Neural cell (in vitro differentiated cells): Measurements from ENCODE around the gene CAST. TPM values are rescaled to one million over a fixed set of nuclear protein-coding genes. Genes with fewer than 3 reads are reported as not detected.

Experiments
- H2AFZ ChIP-seq: fragments of 200-600, 300-800 bp; sonication (generic), shearing (Covaris generic); 2 replicates; pipeline ENCODE4 v1.6.0; 2014; ENCODE audit warnings: low read depth, mild to moderate bottlenecking, antibody characterized with exemption, low read length, moderate library complexity
- H3F3A ChIP-seq: fragments of 200-600 bp; shearing (Covaris generic); 2 replicates; pipeline ENCODE4 v1.6.1; 2016; ENCODE audit warnings: mild to moderate bottlenecking, moderate library complexity, mixed read lengths, antibody characterized with exemption, low read length; ENCODE audit not compliant: insufficient read depth, poor library complexity, severe bottlenecking
- H3K27ac ChIP-seq: fragments of 200-600, 300-800 bp; sonication (generic), shearing (Covaris generic); 2 replicates; pipeline ENCODE4 v1.5.1; 2014; ENCODE audit warnings: mild to moderate bottlenecking, low read length, moderate library complexity
- H3K27me3 ChIP-seq: fragments of 300-800, 200-600 bp; sonication (generic), shearing (Covaris generic); 2 replicates; pipeline ENCODE4 v1.6.0; 2014; ENCODE audit warnings: mild to moderate bottlenecking, low read depth, low read length, moderate library complexity; ENCODE audit not compliant: insufficient read depth
- H3K36me3 ChIP-seq: fragments of 300-800, 200-600 bp; sonication (generic), shearing (Covaris generic); 2 replicates; pipeline ENCODE4 v1.5.1; 2014; ENCODE audit warnings: mild to moderate bottlenecking, antibody characterized with exemption, low read length, moderate library complexity; ENCODE audit not compliant: insufficient read depth
- H3K4me2 ChIP-seq: fragments of 300-800, 200-600 bp; sonication (generic), shearing (Covaris generic); 2 replicates; pipeline ENCODE4 v1.6.0; 2014; ENCODE audit warnings: mild to moderate bottlenecking, low read length
- H3K4me3 ChIP-seq: fragments of 300-800, 200-600 bp; sonication (generic), shearing (Covaris generic); 2 replicates; pipeline ENCODE4 v1.5.1; 2014; ENCODE audit warnings: mild to moderate bottlenecking, low read length, moderate library complexity
- H3K79me2 ChIP-seq: fragments of 200-600 bp; shearing (Covaris generic); replicated peaks from 2 replicates; pipeline ENCODE4 v1.6.0; 2014; ENCODE audit warnings: mild to moderate bottlenecking, low read length, moderate library complexity; ENCODE audit not compliant: insufficient read depth
- H3K9ac ChIP-seq: fragments of 300-800, 200-600 bp; sonication (generic), shearing (Covaris generic); 2 replicates; pipeline ENCODE4 v1.6.1; 2016; ENCODE audit warnings: mild to moderate bottlenecking, low read length, mixed read lengths
- H3K9me2 ChIP-seq: fragments of 200-600 bp; shearing (Covaris generic); 2 replicates; pipeline ENCODE4 v1.6.1; 2016; ENCODE audit warnings: mild to moderate bottlenecking, low read length, mixed read lengths; ENCODE audit not compliant: insufficient read depth
- H3K9me3 ChIP-seq: fragments of 200-600, 300-800 bp; sonication (generic), shearing (Covaris generic); 2 replicates; pipeline ENCODE4 v1.6.1; 2016; ENCODE audit warnings: mild to moderate bottlenecking, mixed run types, low read length, moderate library complexity, mixed read lengths
- H4K20me1 ChIP-seq: fragments of 200-600 bp; shearing (Covaris generic); 2 replicates; pipeline ENCODE4 v1.6.1; 2016; ENCODE audit warnings: mild to moderate bottlenecking, mixed run types; ENCODE audit not compliant: insufficient read depth
- CTCF ChIP-seq: fragments of 450-650 bp; IDR thresholded peaks from 2 replicates; pipeline ENCODE4 v1.5.1; 2014; ENCODE audit warnings: antibody characterized with exemption, mild to moderate bottlenecking, moderate library complexity; ENCODE audit not compliant: poor library complexity, severe bottlenecking
- EP300 ChIP-seq: fragments of 450-650 bp; conservative IDR thresholded peaks from 2 replicates; pipeline ENCODE4 v1.6.1; 2014; ENCODE audit warnings: antibody characterized with exemption, mild to moderate bottlenecking, moderate library complexity; ENCODE audit not compliant: poor library complexity, severe bottlenecking
- EZH2 ChIP-seq: fragments of 200-600, 300-800 bp; shearing (Covaris generic), sonication (generic); IDR thresholded peaks from 2 replicates; pipeline ENCODE4 v1.6.1; 2014; ENCODE audit warnings: antibody characterized with exemption, low read length, borderline replicate concordance, mild to moderate bottlenecking; ENCODE audit not compliant: insufficient read depth, poor library complexity, severe bottlenecking
- MXI1 ChIP-seq: fragments of 450-650 bp; conservative IDR thresholded peaks from 2 replicates; pipeline ENCODE4 v1.6.1; 2014; ENCODE audit warnings: antibody characterized with exemption, mild to moderate bottlenecking; ENCODE audit not compliant: poor library complexity, severe bottlenecking
- POLR2AphosphoS5 ChIP-seq: IDR thresholded peaks from 2 replicates; pipeline ENCODE4 v1.6.1; 2012
- RAD21 ChIP-seq: fragments of 450-650 bp; conservative IDR thresholded peaks from 2 replicates; pipeline ENCODE4 v1.6.1; 2014; ENCODE audit warnings: antibody characterized with exemption, mild to moderate bottlenecking, moderate library complexity
- REST ChIP-seq: IDR thresholded peaks from 2 replicates; pipeline ENCODE4 v1.6.1; 2012; ENCODE audit warnings: borderline replicate concordance
- SMC3 ChIP-seq: fragments of 450-650 bp; conservative IDR thresholded peaks from 2 replicates; pipeline ENCODE4 v1.6.1; 2014; ENCODE audit warnings: antibody characterized with exemption, mild to moderate bottlenecking, moderate library complexity; ENCODE audit not compliant: poor library complexity
- TAF1 ChIP-seq: IDR thresholded peaks from 2 replicates; pipeline ENCODE4 v1.6.1; 2012; ENCODE audit warnings: low read depth
- polyA plus RNA-seq: library from polyadenylated mRNA; depleted of rRNA; stranded (reverse); fragments of >200 nt; gene quantifications from 2 replicates; pipeline ENCODE4 v1.2.3, GENCODE V29; 2014

The CAST gene
- polyA plus RNA-seq, 1 donor from 2014 or later, result 8.4 TPM

GRCh38 chr5:96775050-96775449, 112.9 kb downstream of the CAST start:
- H3F3A ChIP-seq, result no peaks in the 10 kb centered on the region

GRCh38 chr5:96775689-96776088, 113.5 kb downstream of the CAST start:
- no peak for TF ChIP-seq EZH2
- no peak overlapping the region for H3K27ac ChIP-seq
- H3K9me3 ChIP-seq, result no peaks in the 10 kb centered on the region
- no peak overlapping the region for H2AFZ ChIP-seq
- no peaks in the 10 kb centered on the region for H3K79me2 ChIP-seq
- no peak overlapping the region for H3K9ac ChIP-seq
- no peaks in the 10 kb centered on the region for H4K20me1 ChIP-seq
- H3K27me3 ChIP-seq, result no peaks in the 10 kb centered on the region
- H3K36me3 ChIP-seq, result no peaks in the 10 kb centered on the region
- H3K4me3 ChIP-seq, result no peak overlapping the region
- H3F3A ChIP-seq, result no peaks in the 10 kb centered on the region
- no peak overlapping the region for H3K4me2 ChIP-seq
- no peaks in the 10 kb centered on the region for H3K9me2 ChIP-seq

More at GRCh38 chr5:96775050-96775449, 112.9 kb downstream of the CAST start:
- H3K9ac ChIP-seq, result no peak overlapping the region
- no peak overlapping the region for H3K4me3 ChIP-seq
- H3K4me2 ChIP-seq, result no peak overlapping the region
- no peak overlapping the region for H3K27ac ChIP-seq
- no peaks in the 10 kb centered on the region for H4K20me1 ChIP-seq
- H3K9me3 ChIP-seq, result no peaks in the 10 kb centered on the region
- no peak overlapping the region for H2AFZ ChIP-seq
- no peaks in the 10 kb centered on the region for H3K27me3 ChIP-seq
- no peak for TF ChIP-seq EZH2
- no peak for TF ChIP-seq RAD21
- no peak for TF ChIP-seq TAF1
- no peak for TF ChIP-seq REST
- TF ChIP-seq EP300, result no peak
- TF ChIP-seq MXI1, result no peak
- TF ChIP-seq SMC3, result no peak
- TF ChIP-seq POLR2AphosphoS5, result no peak
- TF ChIP-seq CTCF, result no peak
- H3K36me3 ChIP-seq, result no peaks in the 10 kb centered on the region
- no peaks in the 10 kb centered on the region for H3K9me2 ChIP-seq
- H3K79me2 ChIP-seq, result no peaks in the 10 kb centered on the region

- Histone ChIP-seq H3F3A (no peaks in the 10 kb centered on the region), H3K27me3 (no peaks in the 10 kb centered on the region), H3K9ac (no peak overlapping the region), H3K4me3 (no peak overlapping the region), H3K27ac (no peak overlapping the region), H4K20me1 (no peaks in the 10 kb centered on the region), H3K4me2 (no peak overlapping the region), H3K9me3 (no peaks in the 10 kb centered on the region), H3K79me2 (no peaks in the 10 kb centered on the region), H3K36me3 (peaks cover 3% of the 10 kb centered on the region), H2AFZ (no peak overlapping the region), H3K9me2 (no peaks in the 10 kb centered on the region)
- no peak for TF ChIP-seq POLR2AphosphoS5
- TF ChIP-seq EZH2, result no peak
- no peak for TF ChIP-seq EP300
- no peak for TF ChIP-seq TAF1
- TF ChIP-seq REST, result no peak
- TF ChIP-seq CTCF, result no peak
- no peak for TF ChIP-seq RAD21
- TF ChIP-seq SMC3, result no peak
- TF ChIP-seq MXI1, result no peak
These were observed 114.4 kb downstream of the CAST start for GRCh38 chr5:96776621-96777020.
